Gastroesophageal sphincter (tissue), 4 donors: ENCODE results near the gene CCNYL1. TPM values are rescaled to one million over a fixed set of nuclear protein-coding genes. Genes with fewer than 3 reads are reported as not detected.

Experiments
- ATAC-seq: fragments of 150-250 bp; one replicate; pipeline ENCODE4 v1.9.1; 2016; ENCODE audit warnings: mild to moderate bottlenecking, moderate library complexity
- H3K27ac ChIP-seq, 4 donors: fragments of 200-600 bp; sonication (generic) in 3 of 4; 1 replicate in 3 of 4; 2 replicates in 1 of 4; pipeline ENCODE4 v1.5.1; 2016 to 2019
- H3K27me3 ChIP-seq: fragments of 200-600 bp; sonication (generic); one replicate; pipeline ENCODE4 v1.5.1; 2019
- H3K36me3 ChIP-seq, 2 donors: fragments of 200-600 bp; sonication (generic); one replicate each; pipeline ENCODE4 v1.5.1; 2019; ENCODE audit warnings: control low read depth in 1 of 2
- H3K4me1 ChIP-seq, 3 donors: fragments of 200-600 bp; sonication (generic); 1 replicate in 2 of 3; 2 replicates in 1 of 3; pipeline ENCODE4 v1.5.1; 2016 to 2019; ENCODE audit warnings: control low read depth in 2 of 3
- H3K4me3 ChIP-seq, 2 donors: fragments of 200-600 bp; sonication (generic); one replicate each; pipeline ENCODE4 v1.5.1; 2019; ENCODE audit warnings: mild to moderate bottlenecking in 1 of 2, moderate library complexity in 1 of 2
- H3K9me3 ChIP-seq, 3 donors: fragments of 200-600 bp; sonication (generic); one replicate each; pipeline ENCODE4 v1.5.1; 2017 to 2019; ENCODE audit warnings: control low read depth in 2 of 3
- CTCF ChIP-seq, 4 experiments: fragments of 200-600 bp in 2 of 4; fragments of 450-650 bp in 2 of 4; sonication (generic) in 1 of 4; IDR thresholded peaks; one replicate each; pipeline ENCODE4 v1.5.1; 2017 to 2019; ENCODE audit warnings: antibody characterized with exemption in 4 of 4, mild to moderate bottlenecking in 2 of 4, moderate library complexity in 2 of 4
- EP300 ChIP-seq: sonication (generic); formaldehyde crosslinking; IDR thresholded peaks from one replicate; pipeline ENCODE4 v1.6.1; 2017; ENCODE audit warnings: antibody characterized with exemption, mild to moderate bottlenecking
- POLR2A ChIP-seq, 2 donors: fragments of 450-650 bp; IDR thresholded peaks; one replicate each; pipeline ENCODE4 v1.6.1; 2017; ENCODE audit warnings: antibody characterized with exemption in 2 of 2, mild to moderate bottlenecking in 2 of 2, moderate library complexity in 1 of 2
- POLR2AphosphoS5 ChIP-seq: sonication (generic); formaldehyde crosslinking; IDR thresholded peaks from one replicate; pipeline ENCODE4 v1.6.1; 2017; ENCODE audit warnings: antibody characterized with exemption
- WGBS, 2 donors: methylation state at CpG; one replicate each; pipeline ENCODE4 v1.1.5; 2018; ENCODE audit warnings: low coverage in 1 of 2; 5-methylcytosine and 5-hydroxymethylcytosine counted together
- total RNA-seq, 4 donors: library from RNA; depleted of rRNA; stranded (reverse); fragments of >200 nt; gene quantifications; one replicate each; pipeline ENCODE4 v1.1.0, GENCODE V29; 2016

Gene CCNYL1
- total RNA-seq, 4 donors from 2014 or later = 11.0 to 20.9 (median 11.9) TPM

DNA sequence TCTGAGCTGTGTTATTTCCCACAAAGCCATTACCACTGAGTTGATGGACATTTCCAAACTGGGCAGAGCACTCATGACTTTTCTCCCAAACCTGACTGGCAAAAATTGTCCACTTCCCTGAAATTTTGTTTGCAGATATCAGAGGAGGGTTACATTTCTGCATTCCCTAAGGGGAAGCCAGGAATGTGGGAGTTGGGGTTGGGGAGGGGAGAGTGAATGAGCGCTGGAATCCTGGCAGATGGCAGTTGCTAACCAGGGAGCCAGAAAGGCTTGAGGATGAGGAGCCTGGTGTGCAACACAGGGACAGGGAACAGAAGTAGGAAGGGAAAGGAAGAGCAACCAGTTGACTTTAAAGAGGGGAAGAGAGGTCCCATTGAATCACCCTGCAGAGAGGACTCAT, 14.0 kb upstream of the CCNYL1 start:
- H3K36me3 ChIP-seq = no peaks in the 10 kb centered on the region
- WGBS, 2 donors = 86 to 100% methylated on average over 1 of the region's 1 CpG
- no peak for TF ChIP-seq POLR2A (IDR thresholded peaks at IDR 0.05)
- no peak for TF ChIP-seq POLR2AphosphoS5
- no peak for TF ChIP-seq CTCF (IDR thresholded peaks at IDR 0.05)
- TF ChIP-seq EP300 = no peak
- H3K4me3 ChIP-seq = no peak overlapping the region
- no peaks in the 10 kb centered on the region for H3K4me1 ChIP-seq
- no peak for ATAC-seq
- H3K27ac ChIP-seq = no peak overlapping the region
- no peaks in the 10 kb centered on the region for H3K9me3 ChIP-seq
- H3K27me3 ChIP-seq = no peaks in the 10 kb centered on the region

- Histone ChIP-seq H3K27me3 (no peaks in the 10 kb centered on the region), H3K9me3 (no peaks in the 10 kb centered on the region), H3K4me1 (no peaks in the 10 kb centered on the region), H3K4me3 (no peak overlapping the region), H3K27ac (no peak overlapping the region), H3K36me3 (no peaks in the 10 kb centered on the region)
- TF ChIP-seq POLR2A (IDR thresholded peaks at IDR 0.05) (no peak), POLR2AphosphoS5 (no peak), CTCF (IDR thresholded peaks at IDR 0.05) (no peak), EP300 (no peak)
- no peak for ATAC-seq
- WGBS, 2 donors = 93 to 98% methylated on average over 5 of the region's 5 CpGs
These were observed 13.1 kb upstream of the CCNYL1 start for GRCh38 chr2:207698301-207698700.

DNA sequence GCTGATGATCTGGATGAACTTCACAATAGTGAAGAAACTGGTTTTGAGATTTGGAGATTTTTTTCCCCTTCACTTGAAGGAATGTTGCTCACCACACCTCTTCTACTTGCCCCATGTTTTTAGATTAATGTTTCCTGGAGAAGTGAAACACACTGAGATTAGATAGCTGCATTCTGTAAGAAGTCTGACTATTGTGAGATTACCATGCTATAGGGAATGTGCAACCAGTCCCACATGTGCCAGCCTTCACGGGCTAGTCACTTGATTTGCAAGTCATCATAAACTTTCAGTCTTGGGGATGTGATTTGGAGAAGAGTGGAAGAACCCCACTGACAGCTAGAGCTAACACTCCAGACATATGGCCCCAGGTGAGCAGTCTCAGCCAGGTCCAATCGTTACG, 7.4 kb upstream of the CCNYL1 start:
- H3K27ac ChIP-seq = no peak overlapping the region
- H3K4me1 ChIP-seq = no peaks in the 10 kb centered on the region
- H3K4me3 ChIP-seq = no peak overlapping the region
- no peaks in the 10 kb centered on the region for H3K27me3 ChIP-seq
- no peaks in the 10 kb centered on the region for H3K9me3 ChIP-seq
- TF ChIP-seq EP300 (no peak), POLR2A (IDR thresholded peaks at IDR 0.05) (no peak), POLR2AphosphoS5 (no peak), CTCF (IDR thresholded peaks at IDR 0.05) (no peak)
- 61% methylated on average over 3 of the region's 3 CpGs; no CpG with 5 or more reads in 1 of the 2 donors for WGBS, 2 donors
- ATAC-seq = no peak
- no peaks in the 10 kb centered on the region for H3K36me3 ChIP-seq

DNA sequence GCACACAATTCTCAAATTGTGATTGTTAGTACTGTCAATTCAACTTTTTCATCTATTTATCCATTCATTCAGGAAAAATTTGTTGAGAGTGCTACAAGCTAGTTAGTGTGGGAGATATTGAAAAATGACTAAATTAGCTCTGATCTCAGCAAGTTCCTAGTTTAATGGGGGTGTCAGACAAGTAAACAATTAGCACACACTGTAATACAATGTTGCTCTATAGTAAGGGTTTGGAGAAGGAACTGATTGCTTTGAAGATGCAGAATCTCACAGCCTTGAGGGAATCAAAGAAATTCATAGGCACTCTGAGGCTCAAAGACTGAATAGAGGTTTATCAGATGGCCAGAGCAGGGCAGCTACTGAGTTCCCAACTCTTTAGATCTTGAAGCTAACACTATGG, 6.8 kb upstream of the CCNYL1 start:
- no peaks in the 10 kb centered on the region for H3K36me3 ChIP-seq
- no peaks in the 10 kb centered on the region for H3K27me3 ChIP-seq
- TF ChIP-seq POLR2A (IDR thresholded peaks at IDR 0.05) = no peak
- TF ChIP-seq POLR2AphosphoS5 = no peak
- TF ChIP-seq CTCF (IDR thresholded peaks at IDR 0.05) = no peak
- no peak for TF ChIP-seq EP300
- H3K4me3 ChIP-seq = no peak overlapping the region
- H3K9me3 ChIP-seq = no peaks in the 10 kb centered on the region
- H3K27ac ChIP-seq = no peak overlapping the region
- no peaks in the 10 kb centered on the region for H3K4me1 ChIP-seq
- ATAC-seq = no peak

DNA sequence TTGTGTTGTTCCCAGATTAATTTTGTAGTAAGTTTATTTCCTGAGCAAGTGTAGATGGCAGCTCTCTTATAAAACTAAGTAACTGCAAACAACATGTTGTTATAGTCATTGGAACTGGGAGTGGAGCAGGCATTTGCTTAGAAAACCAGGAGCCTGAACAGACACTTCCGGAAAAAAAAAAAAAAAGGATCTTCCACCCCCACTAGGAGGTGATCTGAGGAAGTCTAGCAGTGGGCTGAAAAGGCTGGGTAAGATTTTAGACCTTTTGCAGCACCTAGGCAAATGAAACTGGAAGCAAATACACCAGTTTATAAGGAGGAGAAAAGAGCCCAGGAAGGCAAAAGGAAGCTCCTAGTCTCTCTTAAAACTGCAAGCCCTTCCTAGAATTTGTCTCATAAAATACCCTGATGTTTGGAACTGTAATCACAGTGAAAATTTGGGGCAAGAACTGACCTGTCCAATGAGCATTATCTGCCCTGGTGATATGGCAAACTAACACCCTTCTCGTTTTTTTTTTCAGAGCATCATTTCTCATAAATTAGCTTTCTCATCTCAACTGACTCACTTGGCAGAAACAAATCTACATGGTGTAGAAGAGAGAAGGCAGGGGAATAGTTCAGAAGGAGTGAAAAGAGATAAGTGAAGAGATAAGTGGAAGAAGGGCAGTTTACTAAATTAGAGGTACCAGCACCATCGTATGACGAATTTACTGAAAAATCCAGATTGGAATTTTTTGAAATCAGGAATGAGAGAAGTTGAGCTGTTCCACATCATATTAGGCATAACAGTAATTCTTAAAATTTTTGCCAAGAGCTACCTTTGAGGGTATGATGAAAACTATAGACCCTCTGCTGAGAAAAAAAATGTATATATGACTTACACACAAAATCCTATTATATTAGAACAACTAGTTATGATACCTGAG, 4.2 kb upstream of the CCNYL1 start:
- TF ChIP-seq CTCF (IDR thresholded peaks at IDR 0.05) = no peak
- TF ChIP-seq POLR2AphosphoS5 = no peak
- TF ChIP-seq POLR2A (IDR thresholded peaks at IDR 0.05) = no peak
- no peak for TF ChIP-seq EP300

More for the DNA sequence above, 4.2 kb upstream of the CCNYL1 start:
- no peak for ATAC-seq
- 58 to 65% methylated on average over 3 to 4 of the region's 4 CpGs for WGBS, 2 donors
- Histone ChIP-seq H3K36me3 (no peaks in the 10 kb centered on the region), H3K4me3 (no peak overlapping the region), H3K4me1 (peaks cover 0 to 7% (median 0%) of the 10 kb centered on the region in 3 donors), H3K27me3 (no peaks in the 10 kb centered on the region), H3K9me3 (no peaks in the 10 kb centered on the region), H3K27ac (no peak overlapping the region)
